HCT116 (cell line): ENCODE data around the gene ISOC1. TPM values are rescaled to one million over a fixed set of nuclear protein-coding genes. Genes with fewer than 3 reads are reported as not detected.

Experiments used
- ATAC-seq: fragments of 200-7000 bp; cut with Tn5 transposase; 2 replicates; pipeline ENCODE4 v1.9.1; 2020; ENCODE audit warnings: mild to moderate bottlenecking, moderate library complexity
- BruUV-seq: library from RNA; stranded (reverse); fragments of 400-500 nt; replicated peaks from 2 replicates; lab custom pipeline; 2021; lab: Mats Ljungman, UMichigan
- CTCF ChIA-PET: fragments of 300-600 bp; sonication (Branson Sonifier 250); formaldehyde crosslinking; loops from one replicate; lab custom pipeline; 2021; ENCODE audit warnings: antibody characterized with exemption; lab: Charles Lee
- POLR2A ChIA-PET: fragments of 300-600, 350-600 bp; sonication (Branson Sonifier 250); formaldehyde crosslinking; loops from one replicate; lab custom pipeline; 2021; ENCODE audit warnings: antibody characterized with exemption; lab: Charles Lee
- RAD21 ChIA-PET, 2 experiments: fragments of 300-600 bp; sonication (Branson Sonifier 250); formaldehyde crosslinking; loops; one replicate each; lab custom pipeline; 2023; ENCODE audit warnings: low total read pairs in 2 of 2; ENCODE audit not compliant: uncharacterized antibody in 2 of 2, unreplicated experiment in 2 of 2, low non-redundant PET in 1 of 2; lab: Charles Lee
- DNase-seq: peaks from one replicate; pipeline ENCODE4 v3.0.0-alpha.2; 2010; ENCODE audit warnings: low read depth, low spot score
- H2AFZ ChIP-seq: fragments of 200-600 bp; shearing (Covaris generic), sonication (generic); 2 replicates; pipeline ENCODE4 v1.6.1; 2017; ENCODE audit warnings: low read depth, mixed run types, mixed read lengths, antibody characterized with exemption, low read length; ENCODE audit not compliant: poor library complexity, severe bottlenecking
- H3K27ac ChIP-seq: 2 replicates; pipeline ENCODE4 v1.5.1; 2012; ENCODE audit warnings: low read depth, low read length
- H3K27me3 ChIP-seq: fragments of 200-600 bp; sonication (generic); 2 replicates; pipeline ENCODE4 v1.6.1; 2016; ENCODE audit warnings: mixed run types, low read length, mixed read lengths; ENCODE audit not compliant: insufficient read depth
- H3K36me3 ChIP-seq, 2 experiments: fragments of 200-500 bp in 1 of 2; fragments of 200-600 bp in 1 of 2; sonication (Bioruptor generic) in 1 of 2; sonication (generic) in 1 of 2; 2 replicates each; pipeline versions ENCODE4 v1.5.1 to v1.6.1; 2014 to 2016; ENCODE audit warnings: low read length in 2 of 2, inconsistent platforms in 1 of 2, mixed read lengths in 1 of 2, mixed run types in 1 of 2; ENCODE audit not compliant: insufficient read depth in 2 of 2, control insufficient read depth in 1 of 2
- H3K4me1 ChIP-seq, 2 experiments: fragments of 200-600 bp in 1 of 2; sonication (generic) in 1 of 2; 2 replicates each; pipeline versions ENCODE4 v1.5.1 to v1.6.1; 2012 to 2017; ENCODE audit warnings: low read length in 2 of 2, inconsistent platforms in 1 of 2, mild to moderate bottlenecking in 1 of 2, mixed read lengths in 1 of 2, mixed run types in 1 of 2, moderate library complexity in 1 of 2; ENCODE audit not compliant: insufficient read depth in 2 of 2, control insufficient read depth in 1 of 2
- H3K4me2 ChIP-seq: fragments of 200-600 bp; sonication (generic); 2 replicates; pipeline ENCODE4 v1.6.1; 2017; ENCODE audit warnings: mixed run types, low read length, mixed read lengths
- H3K4me3 ChIP-seq, 2 experiments: fragments of 200-600 bp in 1 of 2; sonication (generic) in 1 of 2; replicated peaks in 1 of 2; 2 replicates each; pipeline ENCODE4 v1.5.1; 2011 to 2016; ENCODE audit warnings: low read length in 2 of 2, control low read depth in 1 of 2, low read depth in 1 of 2, mild to moderate bottlenecking in 1 of 2, mixed read lengths in 1 of 2, mixed run types in 1 of 2
- H3K79me2 ChIP-seq: fragments of 200-600 bp; sonication (generic); 2 replicates; pipeline ENCODE4 v1.6.1; 2017; ENCODE audit warnings: mild to moderate bottlenecking, mixed run types, low read length, moderate library complexity, mixed read lengths; ENCODE audit not compliant: insufficient read depth
- H3K9ac ChIP-seq: fragments of 200-600 bp; sonication (generic); 2 replicates; pipeline ENCODE4 v1.6.1; 2016; ENCODE audit warnings: low read length, mixed read lengths
- H3K9me2 ChIP-seq: fragments of 200-600 bp; sonication (generic), shearing (Covaris generic); 2 replicates; pipeline ENCODE4 v1.6.1; 2017; ENCODE audit warnings: mixed run types, mild to moderate bottlenecking, moderate library complexity; ENCODE audit not compliant: insufficient read depth
- H3K9me3 ChIP-seq, 2 experiments: fragments of 200-500 bp in 1 of 2; fragments of 200-600 bp in 1 of 2; sonication (Bioruptor generic) in 1 of 2; sonication (generic) in 1 of 2; 2 replicates each; pipeline ENCODE4 v1.6.1; 2014 to 2017; ENCODE audit warnings: low read length in 2 of 2, mixed read lengths in 2 of 2, inconsistent platforms in 1 of 2, low read depth in 1 of 2, mild to moderate bottlenecking in 1 of 2, mixed run types in 1 of 2, moderate library complexity in 1 of 2; ENCODE audit not compliant: control insufficient read depth in 1 of 2, insufficient read depth in 1 of 2
- H4K20me1 ChIP-seq: fragments of 200-600 bp; sonication (generic), shearing (Covaris generic); 2 replicates; pipeline ENCODE4 v1.6.1; 2017; ENCODE audit warnings: mixed run types, mild to moderate bottlenecking, moderate library complexity; ENCODE audit not compliant: insufficient read depth
- ATF3 ChIP-seq: IDR thresholded peaks from 2 replicates; pipeline ENCODE4 v1.6.1; 2012
- CEBPB ChIP-seq: IDR thresholded peaks from 2 replicates; pipeline ENCODE4 v1.6.1; 2012; ENCODE audit warnings: low read depth
- CTCF ChIP-seq, 3 experiments: fragments of 200-600 bp in 1 of 3; sonication (generic) in 1 of 3; IDR thresholded peaks in 2 of 3; conservative IDR thresholded peaks in 1 of 3; 2 replicates each; pipeline ENCODE4 v1.5.1; 2012 to 2017; ENCODE audit warnings: low read depth in 2 of 3, low read length in 2 of 3, antibody characterized with exemption in 1 of 3, borderline replicate concordance in 1 of 3, control low read depth in 1 of 3, mild to moderate bottlenecking in 1 of 3, mixed read lengths in 1 of 3, mixed run types in 1 of 3, moderate library complexity in 1 of 3; ENCODE audit not compliant: insufficient read depth in 1 of 3
- EGR1 ChIP-seq: IDR thresholded peaks from 2 replicates; pipeline ENCODE4 v1.6.1; 2012; ENCODE audit warnings: low read depth
- EZH2 ChIP-seq: fragments of 200-600 bp; sonication (generic); IDR thresholded peaks from 2 replicates; pipeline ENCODE4 v1.6.1; 2017; ENCODE audit warnings: antibody characterized with exemption, mixed run types
- EZH2phosphoT487 ChIP-seq: fragments of 200-600 bp; IDR thresholded peaks from 2 replicates; pipeline ENCODE4 v1.6.1; 2018; ENCODE audit warnings: antibody characterized with exemption, borderline replicate concordance
- FOSL1 ChIP-seq: IDR thresholded peaks from 2 replicates; pipeline ENCODE4 v1.6.1; 2012; ENCODE audit warnings: low read depth
- MAX ChIP-seq: IDR thresholded peaks from 2 replicates; pipeline ENCODE4 v1.6.1; 2012
- POLR2AphosphoS5 ChIP-seq: IDR thresholded peaks from 2 replicates; pipeline ENCODE4 v1.6.1; 2011; ENCODE audit warnings: mild to moderate bottlenecking, low read depth, low read length, moderate library complexity
- RAD21 ChIP-seq: IDR thresholded peaks from 2 replicates; pipeline ENCODE4 v1.6.1; 2012; ENCODE audit warnings: low read depth, mild to moderate bottlenecking
- REST ChIP-seq: IDR thresholded peaks from 2 replicates; pipeline ENCODE4 v1.6.1; 2012; ENCODE audit warnings: low read depth
- SIN3A ChIP-seq: IDR thresholded peaks from 2 replicates; pipeline ENCODE4 v1.6.1; 2012; ENCODE audit warnings: low read depth
- SRF ChIP-seq: IDR thresholded peaks from 2 replicates; pipeline ENCODE4 v1.6.1; 2012; ENCODE audit warnings: low read depth
- TCF7L2 ChIP-seq: IDR thresholded peaks from 2 replicates; pipeline ENCODE4 v1.7.0; 2011; ENCODE audit warnings: borderline replicate concordance, inconsistent platforms; ENCODE audit not compliant: insufficient read depth, insufficient read length; ENCODE audit errors: extremely low read depth
- YY1 ChIP-seq: IDR thresholded peaks from 2 replicates; pipeline ENCODE4 v1.6.1; 2011; ENCODE audit warnings: low read length, low read depth, moderate library complexity, mild to moderate bottlenecking; ENCODE audit not compliant: insufficient replicate concordance; ENCODE audit errors: extremely low read depth
- ZBTB33 ChIP-seq: IDR thresholded peaks from 2 replicates; pipeline ENCODE4 v1.6.1; 2011; ENCODE audit warnings: mild to moderate bottlenecking, low read length, moderate library complexity; ENCODE audit not compliant: insufficient replicate concordance; ENCODE audit errors: extremely low read depth
- ZFX ChIP-seq: fragments of 450-650 bp; IDR thresholded peaks from 2 replicates; pipeline ENCODE4 v1.6.1; 2017
- ZNF274 ChIP-seq: fragments of 200-500 bp; sonication (Bioruptor generic); IDR thresholded peaks from 2 replicates; pipeline ENCODE4 v1.6.1; 2014; ENCODE audit warnings: mild to moderate bottlenecking, low read depth, low read length, inconsistent platforms
- intact Hi-C: fragments of 100-400 bp; cut with micrococcal nuclease; formaldehyde crosslinking; loops from 2 replicates; pipeline ENCODE4 v1.10.0; 2022
- total RNA-seq: library from RNA; stranded (reverse); gene quantifications from one replicate; pipeline ENCODE4 v1.2.1, GENCODE V29; 2021; ENCODE audit not compliant: unreplicated experiment

Gene ISOC1
- total RNA-seq, 1 experiment from 2014 or later, result 42.9 TPM

DNA sequence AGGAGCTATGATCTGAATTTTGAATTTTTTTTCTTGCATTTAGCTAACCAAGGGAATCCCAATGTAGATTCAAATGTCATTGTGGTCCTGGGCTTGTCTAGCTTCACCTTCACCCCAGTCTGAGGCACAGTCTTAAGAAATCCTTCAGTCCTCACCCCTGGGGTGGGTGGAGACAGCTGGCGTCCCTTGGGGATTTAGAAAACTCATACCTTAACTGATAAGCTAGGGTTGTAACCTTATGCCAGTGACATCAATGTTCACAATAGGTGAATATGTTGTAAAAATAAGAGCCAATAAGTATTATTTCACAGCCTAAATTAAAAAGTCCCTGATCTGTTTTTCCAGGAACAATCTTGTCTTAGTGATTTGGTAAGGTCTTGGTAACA is 4.6 kb downstream of the ISOC1 start:
- Histone ChIP-seq H3K9me3 (no peaks in the 10 kb centered on the region), H3K4me3 (no peak overlapping the region), H3K9ac (no peak overlapping the region), H3K36me3 (no peaks in the 10 kb centered on the region), H4K20me1 (no peaks in the 10 kb centered on the region), H3K4me2 (no peak overlapping the region), H3K9me2 (no peaks in the 10 kb centered on the region), H3K27ac (no peak overlapping the region), H2AFZ (no peak overlapping the region), H3K27me3 (no peaks in the 10 kb centered on the region), H3K79me2 (peaks cover 84% of the 10 kb centered on the region), H3K4me1 (peaks cover 5 to 6% of the 10 kb centered on the region in 2 experiments; a peak in 2 of 4 replicates)
- TF ChIP-seq CTCF (IDR thresholded peaks at IDR 0.05 in 2 of 3, conservative IDR thresholded peaks at IDR 0.05 in 1 of 3; ENCODE audit: borderline replicate concordance in 1 of 3, insufficient read depth in 1 of 3, low read depth in 2 of 3, low read length in 2 of 3) (no peak), TCF7L2 (no peak), SRF (no peak), ZBTB33 (no peak), EZH2 (no peak), ZFX (no peak), EZH2phosphoT487 (no peak), MAX (no peak), POLR2AphosphoS5 (no peak), FOSL1 (no peak), ZNF274 (no peak), REST (no peak), EGR1 (no peak), RAD21 (no peak), SIN3A (no peak), ATF3 (no peak), YY1 (no peak), CEBPB (no peak)
- DNase-seq, result no peak
- intact Hi-C loops, result no loop called here
- CTCF ChIA-PET, result no interaction called here
- POLR2A ChIA-PET, result no interaction called here
- no TSS peak for BruUV-seq
- RAD21 ChIA-PET, result no interaction called here
- no peak for ATAC-seq
